ENCODE data around the gene TECTA.
"Not testable (repeated sequence)": the region's sequence is repeated elsewhere in the genome, so short reads cannot be mapped to it uniquely, and the experiment has no call there.

Gene TECTA

DNA sequence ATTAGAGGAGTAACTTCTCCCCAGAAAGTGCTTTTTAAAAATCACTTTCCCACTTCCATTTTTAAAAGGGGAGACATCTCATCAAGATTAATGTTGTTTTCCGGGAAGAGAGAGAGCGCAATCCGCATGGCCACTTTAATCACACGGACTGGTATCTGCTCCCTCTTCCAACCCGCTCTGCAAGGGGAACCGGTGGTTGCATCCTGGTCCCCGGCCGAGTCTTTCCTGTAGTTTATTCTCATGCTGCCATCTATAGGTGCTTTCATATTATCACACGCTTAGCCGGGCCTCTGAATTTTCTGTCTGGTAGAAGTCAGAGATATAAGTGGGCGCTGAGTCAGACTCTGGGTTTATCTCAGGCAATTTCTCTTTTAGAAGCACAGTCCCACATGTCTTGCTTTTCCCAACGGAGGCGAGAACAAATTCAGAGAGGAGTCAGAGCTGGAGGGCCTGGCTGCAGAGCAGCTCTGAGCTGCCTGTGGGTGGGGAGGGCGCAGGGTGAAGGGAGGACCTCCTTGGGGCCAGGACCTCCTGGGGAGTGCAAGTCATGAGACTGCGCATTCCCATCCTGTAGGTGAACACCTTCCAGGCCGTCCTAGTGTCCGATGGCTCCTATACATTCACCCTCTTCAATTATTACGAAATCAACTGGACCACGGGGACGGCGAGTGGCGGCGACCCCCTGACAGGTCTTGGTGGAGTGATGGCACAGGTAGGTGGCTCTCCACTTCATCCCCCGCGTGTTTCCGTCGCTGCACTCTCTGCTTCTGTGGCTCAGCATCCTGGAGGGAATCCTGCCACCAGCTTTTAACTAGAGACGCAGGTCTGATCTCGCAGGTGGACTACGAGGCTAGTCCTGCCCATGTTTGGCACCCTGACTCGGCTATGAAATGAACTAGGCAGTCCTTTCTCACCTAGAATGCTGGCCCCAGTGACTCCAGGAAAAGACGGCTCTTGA, 11.7 kb downstream of the TECTA start:
- Histone ChIP-seq H3K9me3 (ENCODE audit: control insufficient read depth in 1 of 2, low read length in 2 of 2) (no peaks in the 10 kb centered on the region), H3K4me1 (ENCODE audit: control insufficient read depth in 1 of 2, insufficient read depth in 2 of 2, low read length in 2 of 2) (no peaks in the 10 kb centered on the region), H3K4me3 (ENCODE audit: low read depth in 1 of 2, low read length in 2 of 2) (no peak overlapping the region), H3K36me3 (ENCODE audit: control insufficient read depth in 1 of 2, insufficient read depth in 2 of 2, low read length in 2 of 2) (no peaks in the 10 kb centered on the region), H3K27me3 (ENCODE audit: low read depth, low read length) (no peaks in the 10 kb centered on the region), H3K27ac (ENCODE audit: low read length) (no peak overlapping the region)

DNA sequence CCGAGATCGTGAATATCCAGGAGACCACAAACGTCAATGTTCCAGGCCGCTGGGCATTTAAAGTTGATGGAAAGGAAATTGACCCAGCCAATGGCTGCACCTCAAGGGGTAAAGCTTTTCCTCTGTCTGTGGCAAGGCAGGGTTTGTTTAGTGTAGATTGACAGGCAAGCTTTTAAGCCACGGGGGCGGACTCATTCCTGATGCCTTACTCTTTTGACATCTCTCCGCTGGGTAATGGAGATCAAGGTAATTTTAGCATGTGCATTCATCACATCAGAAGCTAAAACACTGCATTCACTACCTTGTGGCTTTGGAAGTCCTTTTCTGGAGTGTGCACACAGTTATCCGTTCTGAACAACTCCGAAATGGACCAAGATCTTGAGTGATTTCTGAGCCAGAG, 12.6 kb downstream of the TECTA start:
- Histone ChIP-seq H3K4me3 (ENCODE audit: low read depth in 1 of 2, low read length in 2 of 2) (no peak overlapping the region), H3K36me3 (ENCODE audit: control insufficient read depth in 1 of 2, insufficient read depth in 2 of 2, low read length in 2 of 2) (no peaks in the 10 kb centered on the region), H3K9me3 (ENCODE audit: control insufficient read depth in 1 of 2, low read length in 2 of 2) (no peaks in the 10 kb centered on the region), H3K27me3 (ENCODE audit: low read depth, low read length) (no peaks in the 10 kb centered on the region), H3K4me1 (ENCODE audit: control insufficient read depth in 1 of 2, insufficient read depth in 2 of 2, low read length in 2 of 2) (no peaks in the 10 kb centered on the region), H3K27ac (ENCODE audit: low read length) (no peak overlapping the region)

DNA sequence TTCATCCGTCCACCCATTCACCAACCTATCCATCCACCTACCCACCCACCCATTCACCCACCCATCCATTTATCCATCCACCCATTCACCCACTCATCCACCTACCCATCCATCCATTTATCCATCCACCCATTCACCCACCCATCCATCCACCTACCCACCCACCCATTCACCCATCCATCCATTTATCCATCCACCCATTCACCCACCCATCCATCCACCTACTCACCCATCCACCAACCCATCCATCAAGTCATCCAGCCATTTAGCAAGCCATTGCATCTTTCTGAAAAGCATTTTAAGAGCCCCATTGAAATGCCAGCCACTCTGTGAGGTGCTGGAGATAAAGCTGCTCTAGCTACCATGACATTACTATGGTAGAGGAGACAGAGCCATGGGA, 14.0 kb downstream of the TECTA start:
- not testable (repeated sequence) for H3K36me3 ChIP-seq (ENCODE audit: control insufficient read depth in 1 of 2, insufficient read depth in 2 of 2, low read length in 2 of 2); H3K27ac ChIP-seq (ENCODE audit: low read length); H3K27me3 ChIP-seq (ENCODE audit: low read depth, low read length); H3K9me3 ChIP-seq (ENCODE audit: control insufficient read depth in 1 of 2, low read length in 2 of 2); H3K4me3 ChIP-seq (ENCODE audit: low read depth in 1 of 2, low read length in 2 of 2); H3K4me1 ChIP-seq (ENCODE audit: control insufficient read depth in 1 of 2, insufficient read depth in 2 of 2, low read length in 2 of 2)

DNA sequence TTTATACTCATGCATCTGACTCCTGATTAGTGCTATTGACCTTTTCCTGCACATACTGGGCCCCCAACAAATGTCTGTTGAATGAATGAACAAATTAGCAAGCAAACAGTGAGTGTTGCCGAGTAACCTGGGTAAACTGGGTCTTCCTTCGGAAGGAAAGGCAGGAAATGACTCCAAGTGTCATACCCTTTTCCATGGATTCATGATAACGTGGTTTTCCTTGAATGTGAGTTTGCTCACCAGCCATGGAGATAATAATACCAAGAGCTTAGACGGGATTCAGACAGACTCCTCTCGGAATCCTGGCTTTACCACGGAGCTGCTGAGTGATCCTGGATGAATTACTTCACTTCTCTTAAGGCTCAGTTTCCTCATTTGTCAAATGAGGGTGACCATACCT, 16.7 kb downstream of the TECTA start:
- Histone ChIP-seq H3K9me3 (ENCODE audit: control insufficient read depth in 1 of 2, low read length in 2 of 2) (peaks cover 3 to 11% of the 10 kb centered on the region in 2 donors), H3K27me3 (ENCODE audit: low read depth, low read length) (no peaks in the 10 kb centered on the region), H3K4me1 (ENCODE audit: control insufficient read depth in 1 of 2, insufficient read depth in 2 of 2, low read length in 2 of 2) (no peaks in the 10 kb centered on the region), H3K27ac (ENCODE audit: low read length) (no peak overlapping the region), H3K4me3 (ENCODE audit: low read depth in 1 of 2, low read length in 2 of 2) (no peak overlapping the region), H3K36me3 (ENCODE audit: control insufficient read depth in 1 of 2, insufficient read depth in 2 of 2, low read length in 2 of 2) (peaks cover 0 to 2% of the 10 kb centered on the region in 2 donors)

DNA sequence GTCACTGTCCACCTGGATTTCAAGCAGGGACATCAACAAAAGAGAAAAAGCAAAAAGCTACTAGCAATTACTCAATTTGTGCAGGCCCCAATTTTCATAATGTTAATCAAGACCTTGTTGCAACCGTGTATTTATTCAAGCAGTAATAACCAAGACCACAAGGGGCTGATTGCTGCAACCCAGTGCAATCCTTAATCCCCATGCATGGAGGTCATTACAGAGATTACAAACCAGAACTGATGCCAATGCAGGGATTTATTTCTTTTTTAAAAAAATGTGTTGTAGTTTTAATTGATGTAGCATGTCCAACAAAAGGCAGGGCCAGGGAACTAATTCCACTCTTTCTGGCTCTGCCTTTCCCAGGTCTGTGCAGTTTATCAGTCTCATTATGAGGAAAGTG, 18.4 kb downstream of the TECTA start:
- Histone ChIP-seq H3K27ac (ENCODE audit: low read length) (no peak overlapping the region), H3K27me3 (ENCODE audit: low read depth, low read length) (no peaks in the 10 kb centered on the region), H3K9me3 (ENCODE audit: control insufficient read depth in 1 of 2, low read length in 2 of 2) (peaks cover 3 to 13% of the 10 kb centered on the region in 2 donors), H3K36me3 (ENCODE audit: control insufficient read depth in 1 of 2, insufficient read depth in 2 of 2, low read length in 2 of 2) (peaks cover 0 to 2% of the 10 kb centered on the region in 2 donors), H3K4me3 (ENCODE audit: low read depth in 1 of 2, low read length in 2 of 2) (no peak overlapping the region), H3K4me1 (ENCODE audit: control insufficient read depth in 1 of 2, insufficient read depth in 2 of 2, low read length in 2 of 2) (no peaks in the 10 kb centered on the region)

DNA sequence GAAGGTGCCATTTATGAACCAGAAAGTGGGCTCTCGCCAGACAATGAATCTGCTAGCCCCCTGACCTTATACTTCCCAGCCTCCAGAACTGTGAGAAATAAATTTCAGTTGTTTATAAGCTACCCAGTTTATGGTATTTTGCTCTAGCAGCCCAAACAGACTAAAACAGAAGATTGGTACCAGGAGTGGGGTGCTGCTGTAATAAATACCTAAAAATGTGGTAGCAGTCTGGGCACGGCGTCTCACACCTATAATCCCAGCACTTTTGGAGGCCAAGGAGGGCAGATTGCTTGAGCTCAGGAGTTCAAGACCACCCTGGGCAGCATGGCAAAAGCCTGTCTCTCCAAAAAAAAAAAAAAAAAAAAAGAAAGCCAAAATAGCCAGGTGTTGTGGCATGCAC, 21.3 kb downstream of the TECTA start:
- Histone ChIP-seq H3K9me3 (ENCODE audit: control insufficient read depth in 1 of 2, low read length in 2 of 2) (peaks cover 3 to 13% of the 10 kb centered on the region in 2 donors), H3K27me3 (ENCODE audit: low read depth, low read length) (no peaks in the 10 kb centered on the region), H3K36me3 (ENCODE audit: control insufficient read depth in 1 of 2, insufficient read depth in 2 of 2, low read length in 2 of 2) (peaks cover 0 to 2% of the 10 kb centered on the region in 2 donors), H3K4me3 (ENCODE audit: low read depth in 1 of 2, low read length in 2 of 2) (no peak overlapping the region), H3K27ac (ENCODE audit: low read length) (no peak overlapping the region), H3K4me1 (ENCODE audit: control insufficient read depth in 1 of 2, insufficient read depth in 2 of 2, low read length in 2 of 2) (no peaks in the 10 kb centered on the region)

DNA sequence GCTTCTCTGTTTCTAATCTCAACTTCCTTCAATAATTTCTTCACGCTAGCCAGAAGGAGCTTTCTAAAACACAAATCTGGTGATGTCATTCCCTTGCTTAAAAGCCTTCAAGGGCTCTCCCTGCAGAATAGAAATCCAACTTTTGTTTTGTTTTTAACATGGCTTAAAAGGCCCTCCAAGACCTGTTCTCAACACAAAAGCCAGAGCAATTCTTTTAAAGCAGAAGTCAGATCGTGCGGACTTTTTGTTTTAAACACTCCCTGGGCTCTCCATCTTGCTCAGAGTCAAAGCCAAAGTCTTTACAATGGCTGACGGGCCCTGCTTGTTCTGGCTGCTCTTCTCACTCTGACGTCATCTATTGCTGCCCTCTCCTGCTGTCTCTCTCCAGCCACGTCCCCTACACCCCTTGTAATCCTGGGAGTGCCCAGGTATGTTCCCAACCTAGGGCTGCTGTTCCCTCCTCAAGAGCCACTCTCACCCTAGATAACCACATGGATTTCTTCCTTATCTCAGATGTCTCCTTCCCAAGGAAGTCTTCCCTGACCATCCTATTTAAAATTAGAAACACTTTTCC, 22.5 kb downstream of the TECTA start:
- Histone ChIP-seq H3K27me3 (ENCODE audit: low read depth, low read length) (no peaks in the 10 kb centered on the region), H3K9me3 (ENCODE audit: control insufficient read depth in 1 of 2, low read length in 2 of 2) (peaks cover 3 to 13% of the 10 kb centered on the region in 2 donors), H3K4me1 (ENCODE audit: control insufficient read depth in 1 of 2, insufficient read depth in 2 of 2, low read length in 2 of 2) (no peaks in the 10 kb centered on the region), H3K4me3 (ENCODE audit: low read depth in 1 of 2, low read length in 2 of 2) (no peak overlapping the region), H3K27ac (ENCODE audit: low read length) (no peak overlapping the region), H3K36me3 (ENCODE audit: control insufficient read depth in 1 of 2, insufficient read depth in 2 of 2, low read length in 2 of 2) (peaks cover 0 to 2% of the 10 kb centered on the region in 2 donors)

DNA sequence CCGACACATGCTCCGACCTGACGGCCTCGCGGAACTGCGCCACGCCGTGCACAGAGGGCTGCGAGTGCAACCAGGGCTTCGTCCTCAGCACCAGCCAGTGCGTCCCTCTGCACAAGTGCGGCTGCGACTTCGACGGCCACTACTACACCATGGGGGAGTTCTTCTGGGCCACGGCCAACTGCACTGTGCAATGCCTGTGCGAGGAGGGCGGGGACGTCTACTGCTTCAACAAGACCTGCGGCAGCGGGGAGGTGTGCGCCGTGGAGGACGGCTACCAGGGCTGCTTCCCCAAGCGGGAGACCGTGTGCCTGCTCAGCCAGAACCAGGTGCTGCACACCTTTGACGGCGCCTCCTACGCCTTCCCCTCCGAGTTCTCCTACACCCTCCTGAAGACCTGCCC, 26.8 kb downstream of the TECTA start:
- Histone ChIP-seq H3K9me3 (ENCODE audit: control insufficient read depth in 1 of 2, low read length in 2 of 2) (peaks cover 0 to 3% of the 10 kb centered on the region in 2 donors), H3K27ac (ENCODE audit: low read length) (no peak overlapping the region), H3K4me1 (ENCODE audit: control insufficient read depth in 1 of 2, insufficient read depth in 2 of 2, low read length in 2 of 2) (no peaks in the 10 kb centered on the region), H3K4me3 (ENCODE audit: low read depth in 1 of 2, low read length in 2 of 2) (no peak overlapping the region), H3K27me3 (ENCODE audit: low read depth, low read length) (no peaks in the 10 kb centered on the region), H3K36me3 (ENCODE audit: control insufficient read depth in 1 of 2, insufficient read depth in 2 of 2, low read length in 2 of 2) (no peaks in the 10 kb centered on the region)

DNA sequence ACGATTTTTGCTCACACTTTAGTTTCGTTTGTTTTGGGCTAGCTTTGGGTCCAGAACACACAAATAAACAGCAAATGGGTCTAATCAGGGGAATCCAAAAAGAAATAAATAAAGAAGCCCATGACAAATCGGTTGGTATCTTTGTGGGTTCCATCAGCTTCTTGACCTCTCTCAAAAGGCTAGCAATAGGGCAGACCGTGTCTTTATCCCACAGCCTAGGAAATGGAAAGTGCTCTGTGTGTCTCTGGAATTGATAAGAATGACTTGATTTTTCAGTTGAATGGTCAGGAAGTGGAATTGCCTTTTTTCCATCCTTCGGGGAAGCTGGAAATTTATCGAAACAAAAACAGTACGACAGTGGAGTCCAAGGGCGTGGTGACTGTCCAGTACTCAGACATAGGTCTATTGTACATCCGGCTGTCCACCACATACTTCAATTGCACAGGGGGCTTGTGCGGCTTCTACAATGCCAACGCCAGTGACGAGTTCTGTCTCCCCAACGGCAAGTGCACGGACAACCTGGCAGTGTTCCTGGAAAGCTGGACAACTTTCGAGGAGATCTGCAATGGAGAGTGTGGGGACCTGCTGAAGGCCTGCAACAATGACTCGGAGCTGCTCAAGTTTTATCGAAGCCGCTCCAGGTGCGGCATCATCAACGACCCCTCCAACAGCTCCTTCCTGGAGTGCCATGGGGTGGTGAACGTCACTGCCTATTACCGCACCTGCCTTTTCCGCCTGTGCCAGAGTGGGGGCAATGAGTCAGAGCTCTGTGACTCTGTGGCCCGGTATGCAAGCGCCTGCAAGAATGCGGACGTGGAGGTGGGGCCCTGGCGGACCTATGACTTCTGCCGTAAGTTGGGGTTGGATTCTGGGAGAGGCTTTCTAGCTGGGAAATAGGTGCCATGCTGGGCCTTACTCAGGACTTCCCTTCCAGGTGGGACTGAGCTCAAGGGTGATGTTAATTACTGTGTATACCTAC, 28.6 kb downstream of the TECTA start:
- no peaks in the 10 kb centered on the region for H3K4me1 ChIP-seq (ENCODE audit: control insufficient read depth in 1 of 2, insufficient read depth in 2 of 2, low read length in 2 of 2)
- no peak overlapping the region for H3K27ac ChIP-seq (ENCODE audit: low read length)
- no peak overlapping the region for H3K4me3 ChIP-seq (ENCODE audit: low read depth in 1 of 2, low read length in 2 of 2)
- no peaks in the 10 kb centered on the region for H3K36me3 ChIP-seq (ENCODE audit: control insufficient read depth in 1 of 2, insufficient read depth in 2 of 2, low read length in 2 of 2)
- no peaks in the 10 kb centered on the region for H3K9me3 ChIP-seq (ENCODE audit: control insufficient read depth in 1 of 2, low read length in 2 of 2)
- no peaks in the 10 kb centered on the region for H3K27me3 ChIP-seq (ENCODE audit: low read depth, low read length)

DNA sequence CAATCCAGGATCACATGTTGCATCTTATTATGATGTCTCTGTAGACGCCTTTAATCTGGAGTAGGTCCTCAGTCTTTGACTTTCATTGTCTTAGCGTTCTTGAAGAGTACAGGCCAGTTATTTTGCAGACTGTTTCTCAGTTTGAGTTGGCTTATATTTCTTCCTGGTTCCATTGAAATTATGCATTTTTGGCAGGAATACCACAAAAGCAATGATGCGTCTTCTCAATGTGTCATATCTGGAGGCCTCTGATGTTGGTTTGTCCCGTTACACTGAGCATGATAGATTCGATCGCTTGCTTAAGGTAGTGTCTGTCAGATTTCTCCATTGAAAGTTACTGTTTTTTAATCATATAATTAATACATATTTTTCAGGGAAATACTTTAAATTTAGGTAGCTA, 30.6 kb downstream of the TECTA start:
- H3K27me3 ChIP-seq (ENCODE audit: low read depth, low read length): no peaks in the 10 kb centered on the region
- H3K4me3 ChIP-seq (ENCODE audit: low read depth in 1 of 2, low read length in 2 of 2): no peak overlapping the region
- no peaks in the 10 kb centered on the region for H3K36me3 ChIP-seq (ENCODE audit: control insufficient read depth in 1 of 2, insufficient read depth in 2 of 2, low read length in 2 of 2)
- H3K9me3 ChIP-seq (ENCODE audit: control insufficient read depth in 1 of 2, low read length in 2 of 2): no peaks in the 10 kb centered on the region
- no peaks in the 10 kb centered on the region for H3K4me1 ChIP-seq (ENCODE audit: control insufficient read depth in 1 of 2, insufficient read depth in 2 of 2, low read length in 2 of 2)
- H3K27ac ChIP-seq (ENCODE audit: low read length): no peak overlapping the region

Measured in muscle layer of duodenum (tissue), 2 donors.